NCI-H146 treated with DMSO at 0.1 percent for 48 hours (cell line): ENCODE measurements around the gene TMSB15B.
"Not testable (repeated sequence)": the region's sequence is repeated elsewhere in the genome, so short reads cannot be mapped to it uniquely, and the experiment has no call there.

Source experiments
- DNase-seq: peaks from one replicate; lab custom pipeline; 2025; ENCODE audit not compliant: unreplicated experiment; lab: John Stamatoyannopoulos, UW

Gene TMSB15B

DNA sequence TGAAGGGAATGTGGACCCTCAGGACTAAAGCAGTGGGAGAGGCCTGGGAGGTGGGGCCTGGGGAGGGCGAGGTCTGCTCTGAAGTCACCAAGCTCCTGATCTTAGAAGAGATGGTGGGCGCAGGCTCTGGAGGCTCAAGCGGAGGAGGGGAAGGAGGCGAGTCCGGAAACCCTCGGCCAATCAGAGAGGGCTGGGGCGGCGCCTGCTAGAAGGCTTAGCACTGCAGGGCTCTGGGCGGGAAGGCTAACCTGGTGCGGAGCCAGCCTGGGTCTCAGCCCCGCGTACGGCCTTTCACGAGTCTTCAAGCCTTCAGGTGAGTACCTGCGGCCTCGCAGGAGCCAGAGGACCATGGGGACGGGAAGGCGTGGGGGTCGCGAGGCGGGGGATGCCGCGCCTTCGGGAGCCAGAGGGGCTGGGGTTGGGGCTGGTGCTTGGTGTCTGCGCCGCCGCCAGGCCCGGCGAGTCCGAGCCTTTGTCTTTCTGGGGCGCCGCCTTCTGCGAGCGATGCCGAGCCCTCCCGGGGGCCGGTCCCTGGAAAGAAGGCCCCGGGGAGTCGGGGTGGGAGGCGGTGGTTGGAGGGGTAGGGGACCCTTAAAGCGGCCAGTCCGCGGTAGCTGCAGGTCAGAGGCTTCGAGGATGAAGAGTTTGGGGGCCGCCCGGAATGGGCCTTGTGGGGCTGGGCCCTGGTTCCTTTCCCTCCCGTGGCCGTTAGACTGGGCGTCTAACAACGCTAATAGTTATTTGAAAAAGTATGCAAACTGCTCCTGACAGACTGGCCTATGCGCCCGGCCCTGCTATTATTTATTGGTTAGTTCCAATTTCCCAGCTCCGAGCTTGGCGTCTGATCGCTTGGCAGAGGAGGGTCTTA, at the start of gene TMSB15B:
TSS of gene TMSB15B (plus strand) at position 217 of the 868 bp plus-strand sequence.
- DNase-seq, result not testable (repeated sequence)

GRCh38 chrX:103913356-103914020, 48.9 kb upstream of the TMSB15B start:
- DNase-seq, result no peak

DNA sequence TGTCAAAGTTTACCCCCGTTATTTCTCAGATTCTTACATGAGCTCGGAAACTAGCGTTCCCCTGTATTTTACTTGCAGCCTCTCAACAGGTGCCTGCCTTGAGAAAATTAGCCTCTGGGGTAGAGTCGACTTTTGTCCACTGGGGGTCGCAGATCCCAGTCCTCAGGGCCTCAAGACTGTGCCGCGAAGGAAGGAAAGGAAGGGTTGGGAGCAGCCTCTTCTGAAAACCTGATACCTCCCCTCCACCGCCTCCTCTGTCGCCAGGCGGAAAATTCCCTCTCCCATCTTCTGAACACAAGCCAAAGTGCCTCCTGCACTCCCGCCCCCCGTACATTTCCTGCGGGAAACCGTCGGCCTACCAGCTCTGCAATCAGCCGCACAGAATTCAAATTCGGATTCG, 44.4 kb upstream of the TMSB15B start:
- peak; percentile 53 for DNase-seq

DNA sequence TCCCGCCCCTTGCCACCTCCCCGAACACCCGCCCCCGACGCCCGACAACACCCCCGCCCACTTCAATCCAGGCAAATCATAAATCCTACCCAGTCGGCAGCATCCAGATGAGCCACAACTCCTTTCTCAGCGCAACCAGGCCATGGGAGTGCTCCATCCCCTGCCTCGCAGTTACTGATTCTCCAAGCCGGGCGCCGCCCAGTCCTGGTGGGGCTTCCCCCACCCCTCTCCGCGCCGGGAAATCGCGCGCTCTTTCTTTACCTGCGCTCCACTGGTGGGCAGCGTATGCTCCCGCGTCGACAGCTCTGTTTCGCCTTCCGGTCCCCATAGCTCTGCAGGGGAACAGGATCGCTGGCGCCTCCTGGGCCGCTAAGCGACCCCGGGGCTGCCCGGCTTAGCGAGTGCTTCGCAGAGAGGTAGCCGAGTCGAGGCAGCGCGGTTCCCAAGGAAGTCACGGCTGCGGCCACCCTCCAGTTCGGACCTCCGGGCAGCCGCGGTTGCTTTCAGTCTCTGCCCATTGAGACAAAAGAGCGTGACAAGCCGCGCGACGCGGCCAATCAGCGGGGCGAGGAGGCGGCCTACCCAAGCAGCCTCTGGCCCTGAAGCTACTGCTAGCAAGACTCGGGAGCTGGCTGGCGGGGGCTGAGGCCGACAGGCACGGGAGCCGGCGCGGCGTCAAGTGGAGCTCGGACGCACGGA, 43.7 kb upstream of the TMSB15B start:
- peak; percentile 55 for DNase-seq

DNA sequence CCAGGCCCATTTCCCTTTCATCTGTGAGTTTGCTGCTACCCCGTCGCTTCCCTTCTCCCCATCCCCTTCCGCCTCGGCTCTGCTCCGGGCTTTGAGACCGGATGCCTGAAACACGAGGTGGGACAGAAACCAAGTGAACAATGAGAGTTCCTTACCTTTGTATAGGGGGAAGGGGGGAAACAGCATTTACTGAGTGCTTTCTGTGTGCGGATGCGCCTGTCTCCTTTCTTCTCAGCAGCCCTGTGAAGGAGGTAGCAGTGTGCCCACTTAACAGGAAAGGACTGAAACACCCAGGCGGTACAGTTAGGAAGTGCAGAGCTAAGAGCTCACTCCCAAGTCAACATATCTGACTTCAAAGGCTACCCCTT, 43.2 kb upstream of the TMSB15B start:
- peak; percentile 40 for DNase-seq

DNA sequence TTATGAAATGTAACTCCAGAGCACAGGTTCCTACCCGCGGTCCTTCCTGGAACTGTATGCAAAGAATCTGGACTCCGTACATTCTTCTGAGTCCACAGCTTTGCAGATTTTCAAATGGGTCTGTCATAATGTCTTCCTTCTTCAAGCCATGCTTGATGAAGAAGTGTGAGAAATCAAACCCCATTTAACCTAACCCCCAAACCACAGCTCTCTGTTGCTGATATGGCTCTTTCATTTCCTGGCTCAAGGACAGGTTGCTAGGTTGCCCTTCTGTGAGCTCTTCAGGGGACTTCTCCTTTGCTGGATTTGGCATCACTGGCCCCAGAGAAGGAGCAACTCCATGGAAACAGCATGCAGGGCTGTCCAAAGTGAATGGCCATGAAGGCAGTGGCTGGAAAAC, 41.9 kb upstream of the TMSB15B start:
- not testable (repeated sequence) for DNase-seq

DNA sequence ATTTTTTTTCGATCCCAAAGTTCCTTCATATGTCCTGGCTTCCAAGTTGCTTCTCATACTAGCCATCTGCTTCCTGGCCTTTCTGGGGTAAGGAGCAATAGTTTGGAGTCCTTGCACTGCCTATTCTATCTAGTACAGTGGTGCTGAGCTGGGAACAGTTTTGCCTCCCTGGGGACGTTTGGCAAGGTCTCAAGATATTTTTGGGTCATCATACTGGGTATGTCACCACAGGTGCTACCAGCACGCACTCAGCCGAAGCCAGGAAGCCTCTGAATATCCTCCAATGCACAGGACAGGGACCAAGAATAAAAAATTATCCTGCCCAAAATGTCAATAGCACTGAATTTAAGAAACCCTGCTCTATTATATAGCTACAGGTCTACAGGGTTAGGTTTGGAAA, 35.4 kb upstream of the TMSB15B start:
- DNase-seq, result no peak

- DNase-seq, result no peak
Observed at GRCh38 chrX:103927633-103928032, 34.8 kb upstream of the TMSB15B start.

DNA sequence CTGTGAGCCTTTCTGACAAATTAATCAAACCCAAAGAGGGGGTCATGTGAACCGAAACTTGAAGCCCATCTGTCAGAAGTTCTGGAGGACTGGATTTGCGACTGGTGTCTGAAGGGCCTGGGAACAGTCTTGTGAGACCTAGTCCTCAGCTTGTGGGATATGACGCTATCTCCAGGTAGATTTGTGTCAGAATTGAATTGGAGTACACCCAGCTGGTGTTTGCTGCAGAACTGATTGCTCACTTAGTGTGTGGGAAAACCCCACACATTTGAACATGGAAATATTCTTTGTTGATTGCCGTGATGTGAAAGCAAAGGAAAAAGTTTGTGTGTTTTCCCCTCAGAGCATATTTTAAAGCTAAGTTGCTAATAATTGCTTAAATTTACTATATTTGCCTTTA, 30.3 kb upstream of the TMSB15B start:
- DNase-seq, result no peak

DNA sequence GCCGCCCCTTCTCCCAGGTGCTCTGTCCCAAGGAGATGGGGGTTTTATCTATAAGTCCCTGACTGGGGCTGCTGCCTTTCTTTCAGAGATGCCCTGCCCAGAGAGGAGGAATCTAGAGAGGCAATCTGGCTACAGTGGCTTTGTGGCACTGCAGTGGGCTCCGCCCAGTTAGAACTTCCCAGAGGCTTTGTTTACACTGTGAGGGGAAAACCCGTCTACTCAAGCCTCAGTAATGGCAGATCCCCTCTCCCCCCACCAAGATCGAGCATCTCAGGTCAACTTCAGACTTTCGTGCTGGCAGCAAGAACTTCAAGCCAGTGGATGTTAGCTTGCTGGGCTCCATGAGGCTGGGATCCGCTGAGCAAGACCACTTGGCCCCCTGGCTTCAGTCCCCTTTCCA, 22.2 kb upstream of the TMSB15B start:
- not testable (repeated sequence) for DNase-seq

GRCh38 chrX:103941201-103941975, 21.0 kb upstream of the TMSB15B start:
- DNase-seq, result peak; percentile 18

GRCh38 chrX:103949506-103949905, 12.9 kb upstream of the TMSB15B start:
- DNase-seq, result no peak

GRCh38 chrX:103953353-103953752, 9.1 kb upstream of the TMSB15B start:
- DNase-seq, result no peak

DNA sequence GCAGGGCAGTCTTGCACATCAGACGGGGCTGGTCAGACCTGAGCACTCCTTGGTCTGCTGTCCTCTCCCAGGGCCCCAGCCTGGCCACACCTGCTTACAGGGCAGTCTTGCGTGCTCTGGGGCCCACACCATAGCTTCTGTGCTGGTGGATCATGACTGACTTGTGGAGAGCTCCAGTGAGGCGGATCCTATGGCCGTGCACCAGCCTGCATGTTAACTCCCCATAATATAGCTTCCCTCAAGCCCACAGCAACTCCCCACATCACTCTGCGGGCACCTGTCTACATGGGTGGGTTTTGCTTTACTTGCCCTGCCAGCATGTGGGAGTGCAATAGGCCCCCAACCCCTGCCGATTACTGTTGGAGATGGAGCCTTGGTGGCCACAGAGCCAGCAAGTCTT, 8.2 kb upstream of the TMSB15B start:
- DNase-seq, result no peak

DNA sequence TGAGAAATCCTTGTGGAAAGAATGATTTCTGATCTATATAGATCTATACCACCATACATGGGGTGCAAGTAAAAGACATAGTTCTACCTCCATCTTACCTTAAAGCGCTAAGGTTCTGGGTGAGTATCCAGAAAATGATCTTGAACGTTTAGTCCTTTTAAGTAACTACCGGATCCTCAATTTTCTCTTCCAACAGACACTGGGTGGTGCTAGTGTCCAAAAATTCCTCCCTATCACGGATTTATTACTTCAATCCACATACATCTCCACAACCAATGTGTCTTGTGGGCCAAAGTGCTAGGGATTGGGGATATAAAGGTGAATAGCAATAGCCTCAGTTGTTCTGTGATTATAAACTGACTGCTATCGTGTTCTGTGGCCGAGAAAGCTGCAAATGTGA, 1.8 kb upstream of the TMSB15B start:
- not testable (repeated sequence) for DNase-seq

DNA sequence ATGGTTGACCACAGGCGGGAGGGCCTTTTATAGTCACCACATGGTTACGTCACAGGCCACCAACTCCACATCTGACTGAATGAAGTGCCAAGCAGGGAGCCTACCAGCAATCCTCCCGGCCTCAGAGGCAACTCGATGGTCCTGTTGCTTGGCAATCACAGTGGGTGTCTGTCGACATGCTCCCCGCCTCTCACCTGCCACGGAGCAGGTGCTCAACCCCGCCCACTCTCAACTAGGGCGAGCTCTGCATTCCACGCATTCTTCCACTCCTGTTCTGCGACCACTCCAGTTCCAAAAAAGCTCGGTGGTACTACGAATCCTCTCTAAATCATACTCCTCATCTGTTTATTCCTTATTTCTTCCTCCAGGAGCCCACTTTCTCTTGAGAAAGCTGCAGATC, 21.1 kb downstream of the TMSB15B start:
- DNase-seq, result not testable (repeated sequence)

DNA sequence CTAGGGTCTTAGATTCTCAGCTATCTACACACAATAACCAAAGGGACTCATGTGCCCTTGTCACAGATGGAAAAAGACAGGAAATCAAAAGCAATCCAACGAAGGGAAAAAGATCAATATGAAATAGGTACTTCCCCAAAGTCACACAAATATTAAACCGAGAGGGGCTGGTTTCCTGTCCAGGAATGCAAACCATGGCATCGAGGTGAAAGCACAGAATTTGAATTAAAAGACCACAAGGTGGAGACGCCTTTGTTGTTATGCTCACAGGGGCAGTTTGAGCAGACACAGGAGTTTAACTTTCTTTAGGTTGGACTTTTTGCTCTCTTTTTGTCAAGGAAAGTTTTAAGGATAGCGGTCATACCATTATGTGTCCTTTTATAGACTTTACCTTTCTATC, 36.8 kb downstream of the TMSB15B start:
- no peak for DNase-seq

GRCh38 chrX:104008831-104009230, 46.4 kb downstream of the TMSB15B start:
- no peak for DNase-seq

GRCh38 chrX:104013158-104013557, 50.7 kb downstream of the TMSB15B start:
- no peak for DNase-seq

DNA sequence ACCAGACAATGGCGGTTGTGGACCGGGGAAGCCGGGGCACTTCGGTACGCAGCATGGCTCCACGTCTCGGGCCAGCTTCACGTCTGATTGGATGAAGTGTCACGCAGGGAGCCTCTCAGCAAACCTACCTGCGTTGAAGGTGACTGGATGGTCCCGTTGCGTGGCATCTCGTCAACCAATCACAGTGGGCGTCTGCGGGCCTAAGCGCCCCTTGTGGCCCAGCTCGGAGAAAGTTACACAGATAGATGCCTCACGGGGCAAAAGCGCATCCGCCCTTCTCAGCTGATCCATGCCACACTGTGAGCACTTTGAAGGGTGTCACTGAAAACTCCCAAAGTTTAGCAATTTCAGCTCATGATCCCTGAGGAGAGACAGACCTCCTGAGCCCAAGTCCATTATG, 51.2 kb downstream of the TMSB15B start, which contains the start of gene H2BW1:
TSS of gene H2BW1 (minus strand) at position 103 of the 400 bp plus-strand sequence. CDS start 132 bp downstream, outside the sequence.
- no peak for DNase-seq

DNA sequence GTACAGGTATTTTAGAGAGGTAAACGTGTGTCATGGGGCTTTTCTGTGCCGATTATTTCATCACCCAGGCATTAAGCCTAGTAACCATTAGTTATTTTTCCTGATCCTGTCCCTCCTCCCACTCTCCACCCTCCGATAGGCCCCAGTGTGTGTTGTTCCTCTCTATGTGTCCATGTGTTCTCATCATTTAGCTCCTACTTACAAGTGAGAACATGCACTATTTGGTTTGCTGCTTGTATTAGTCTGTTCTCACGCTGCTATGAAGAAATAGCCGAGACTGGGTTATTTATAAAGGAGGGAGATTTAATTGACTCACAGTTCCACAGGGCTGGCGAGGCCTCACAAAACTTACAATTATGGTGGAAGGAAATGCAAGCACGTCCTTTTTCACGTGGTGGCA, 53.1 kb downstream of the TMSB15B start:
- not testable (repeated sequence) for DNase-seq
